HEK293T (cell line): ENCODE measurements around the gene HTR7.

ENCODE experiments used
- CTCF ChIA-PET: fragments of 350-600 bp; formaldehyde crosslinking; extraction: SDS; loops from one replicate; lab custom pipeline; 2021; ENCODE audit warnings: antibody characterized with exemption, inconsistent platforms; lab: Yijun Ruan, JAX
- POLR2A ChIA-PET: fragments of 350-600 bp; formaldehyde crosslinking; extraction: SDS; loops from one replicate; lab custom pipeline; 2020; ENCODE audit warnings: antibody characterized with exemption, inconsistent platforms; lab: Yijun Ruan, JAX
- DNase-seq: peaks from one replicate; pipeline ENCODE4 v3.0.0; 2012; ENCODE audit warnings: mixed read lengths; ENCODE audit errors: extremely low spot score
- BHLHE40 ChIP-seq: fragments of 450-650 bp; IDR thresholded peaks from 2 replicates; pipeline ENCODE4 v1.6.1; 2016; ENCODE audit warnings: mild to moderate bottlenecking, moderate library complexity, borderline replicate concordance
- CTBP1 ChIP-seq: fragments of 450-650 bp; IDR thresholded peaks from 2 replicates; pipeline ENCODE4 v1.6.1; 2016; ENCODE audit warnings: borderline replicate concordance
- ELF4 ChIP-seq: fragments of 450-650 bp; IDR thresholded peaks from 2 replicates; pipeline ENCODE4 v1.6.1; 2017; ENCODE audit warnings: antibody characterized with exemption
- FOXA1 ChIP-seq: fragments of 450-650 bp; IDR thresholded peaks from 2 replicates; pipeline ENCODE4 v1.6.1; 2016; ENCODE audit warnings: mild to moderate bottlenecking
- FOXK2 ChIP-seq: fragments of 450-650 bp; IDR thresholded peaks from 2 replicates; pipeline ENCODE4 v1.6.1; 2016; ENCODE audit warnings: mild to moderate bottlenecking
- HDGF ChIP-seq: fragments of 450-650 bp; IDR thresholded peaks from 2 replicates; pipeline ENCODE4 v1.6.1; 2017; ENCODE audit warnings: antibody characterized with exemption, borderline replicate concordance
- L3MBTL2 ChIP-seq: fragments of 450-650 bp; conservative IDR thresholded peaks from 2 replicates; pipeline ENCODE4 v1.6.1; 2016; ENCODE audit warnings: mild to moderate bottlenecking
- NFRKB ChIP-seq: fragments of 450-650 bp; IDR thresholded peaks from 2 replicates; pipeline ENCODE4 v1.6.1; 2016; ENCODE audit warnings: mild to moderate bottlenecking, moderate library complexity
- SP1 ChIP-seq: fragments of 450-650 bp; IDR thresholded peaks from 2 replicates; pipeline ENCODE4 v1.6.1; 2017
- TARDBP ChIP-seq: fragments of 450-650 bp; IDR thresholded peaks from 2 replicates; pipeline ENCODE4 v1.6.1; 2016
- ZNF384 ChIP-seq: fragments of 450-650 bp; IDR thresholded peaks from 2 replicates; pipeline ENCODE4 v1.6.1; 2016
- TF ChIP-seq, protein P1 (sequence below): fragments of 450-650 bp; IDR thresholded peaks from 2 replicates; pipeline ENCODE4 v1.6.1; 2016

HTR7 gene

DNA sequence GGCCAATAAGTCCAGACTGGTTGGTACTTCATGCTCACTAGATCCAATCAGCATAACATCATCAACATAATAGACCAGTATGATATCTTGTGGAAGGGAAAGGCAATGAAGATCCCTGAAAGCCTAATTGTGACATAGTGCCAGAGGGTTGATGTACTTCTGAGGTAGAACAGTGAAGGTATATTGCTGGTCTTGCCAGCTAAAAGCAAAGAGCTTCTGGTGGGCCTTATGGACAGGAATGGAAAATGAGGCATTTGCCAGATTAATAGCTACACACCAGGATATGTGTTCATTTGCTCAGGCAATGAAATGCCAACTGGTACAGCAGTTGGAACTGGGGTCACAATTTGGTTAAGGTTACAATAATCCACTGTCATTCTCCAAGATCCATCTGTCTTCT, 156.4 kb downstream of the HTR7 start:
- DNase-seq, result no peak
- no peak for TF ChIP-seq TARDBP
- no peak for TF ChIP-seq L3MBTL2
- TF ChIP-seq NFRKB, result no peak
- TF ChIP-seq BHLHE40, result no peak
- no peak for TF ChIP-seq SP1
- no peak for TF ChIP-seq ELF4
- TF ChIP-seq, protein P1, sequence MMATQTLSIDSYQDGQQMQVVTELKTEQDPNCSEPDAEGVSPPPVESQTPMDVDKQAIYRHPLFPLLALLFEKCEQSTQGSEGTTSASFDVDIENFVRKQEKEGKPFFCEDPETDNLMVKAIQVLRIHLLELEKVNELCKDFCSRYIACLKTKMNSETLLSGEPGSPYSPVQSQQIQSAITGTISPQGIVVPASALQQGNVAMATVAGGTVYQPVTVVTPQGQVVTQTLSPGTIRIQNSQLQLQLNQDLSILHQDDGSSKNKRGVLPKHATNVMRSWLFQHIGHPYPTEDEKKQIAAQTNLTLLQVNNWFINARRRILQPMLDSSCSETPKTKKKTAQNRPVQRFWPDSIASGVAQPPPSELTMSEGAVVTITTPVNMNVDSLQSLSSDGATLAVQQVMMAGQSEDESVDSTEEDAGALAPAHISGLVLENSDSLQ, result no peak
- TF ChIP-seq FOXK2, result no peak
- no peak for TF ChIP-seq FOXA1
- no peak for TF ChIP-seq ZNF384
- TF ChIP-seq CTBP1, result no peak
- ChIA-PET CTCF (no interaction called here), POLR2A (no interaction called here)

DNA sequence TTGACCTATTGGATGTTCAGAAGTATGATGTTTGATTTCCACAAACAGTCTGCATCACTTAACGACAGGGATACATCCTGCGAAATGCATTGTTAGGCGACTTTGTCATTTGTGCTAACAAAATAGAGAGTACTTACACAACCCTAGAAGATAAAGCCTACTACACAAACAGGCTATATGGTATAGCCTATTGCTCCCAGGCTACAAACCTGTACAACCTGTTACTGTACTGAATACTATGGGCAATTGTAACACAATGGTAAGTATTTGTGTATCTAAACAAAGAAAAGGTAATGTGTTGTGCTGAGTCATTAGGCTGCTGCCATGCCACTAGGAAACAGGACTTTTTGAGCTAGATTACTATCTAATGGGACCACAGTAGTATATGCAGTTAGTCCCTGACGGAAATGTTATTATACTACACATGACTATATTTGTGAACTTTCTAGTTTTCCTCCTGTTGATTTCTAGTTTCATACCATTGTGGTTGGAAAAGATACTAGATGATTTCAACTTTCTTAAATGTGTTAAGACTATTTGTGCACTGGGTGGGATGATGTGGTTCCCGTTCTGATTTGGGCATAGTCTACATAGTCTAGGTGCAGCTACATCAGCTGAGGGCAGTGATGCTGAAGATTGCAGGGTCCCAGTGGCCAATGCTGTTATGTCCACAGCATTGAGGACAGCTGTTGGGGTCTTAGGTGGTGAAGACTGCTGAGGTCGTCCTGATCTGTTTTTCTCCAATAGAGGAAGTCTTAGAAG, 161.7 kb downstream of the HTR7 start:
- POLR2A ChIA-PET, result no interaction called here
- DNase-seq, result no peak
- CTCF ChIA-PET, result no interaction called here
- no peak for TF ChIP-seq ELF4
- TF ChIP-seq HDGF, result no peak
